NT2/D1 (cell line): ENCODE data around the gene FAM110D.

Experiments
- DNase-seq: peaks from one replicate; pipeline ENCODE4 v3.0.0-alpha.2; 2011; ENCODE audit warnings: low read depth, low spot score
- H3K27me3 ChIP-seq: 2 replicates; pipeline ENCODE4 v1.6.0; 2011; ENCODE audit warnings: mild to moderate bottlenecking; ENCODE audit not compliant: insufficient read length, insufficient read depth
- H3K36me3 ChIP-seq: 2 replicates; pipeline ENCODE4 v1.6.1; 2011; ENCODE audit warnings: mild to moderate bottlenecking, low read length, mixed read lengths; ENCODE audit not compliant: insufficient read depth, insufficient read length
- H3K4me1 ChIP-seq: 2 replicates; pipeline ENCODE4 v1.5.1; 2011; ENCODE audit not compliant: insufficient read depth, insufficient read length
- H3K4me3 ChIP-seq: 2 replicates; pipeline ENCODE4 v1.5.1; 2011; ENCODE audit warnings: low read depth; ENCODE audit not compliant: insufficient read length
- H3K9ac ChIP-seq: 2 replicates; pipeline ENCODE4 v1.6.0; 2011; ENCODE audit warnings: low read depth; ENCODE audit not compliant: insufficient read length
- H3K9me3 ChIP-seq: 2 replicates; pipeline ENCODE4 v1.5.1; 2011; ENCODE audit warnings: mild to moderate bottlenecking, low read length; ENCODE audit not compliant: insufficient read depth
- SUZ12 ChIP-seq: IDR thresholded peaks from 2 replicates; pipeline ENCODE4 v1.6.1; 2011; ENCODE audit not compliant: insufficient read length, insufficient read depth; ENCODE audit errors: extremely low read depth
- YY1 ChIP-seq: IDR thresholded peaks from 2 replicates; pipeline ENCODE4 v1.6.1; 2011; ENCODE audit not compliant: insufficient read length, insufficient read depth
- ZNF274 ChIP-seq: IDR thresholded peaks from 2 replicates; pipeline ENCODE4 v1.6.1; 2011; ENCODE audit warnings: mild to moderate bottlenecking, low read depth, low read length

The FAM110D gene

GRCh38 chr1:26158908-26159742 lies at the start of gene FAM110D:
FAM110D (plus strand) TSS chr1:26159079; CDS start chr1:26161292, 2,213 bp downstream.
- no peaks in the 10 kb centered on the region for H3K9me3 ChIP-seq
- H3K9ac ChIP-seq: peak within 1 kb of the TSS; percentile 27
- H3K4me3 ChIP-seq: no peak within 1 kb of the TSS
- TF ChIP-seq ZNF274 (no peak), SUZ12 (no peak), YY1 (no peak)
- no peaks in the 10 kb centered on the region for H3K36me3 ChIP-seq
- no peak for DNase-seq
- peaks cover 98% of the 10 kb centered on the region for H3K27me3 ChIP-seq
- H3K4me1 ChIP-seq: peaks cover 54% of the 10 kb centered on the region

- H3K4me3 ChIP-seq: no peak overlapping the region
- H3K27me3 ChIP-seq: peaks cover 18% of the 10 kb centered on the region
- no peaks in the 10 kb centered on the region for H3K9me3 ChIP-seq
- no peak for DNase-seq
- peak overlapping the region; percentile 99 for H3K9ac ChIP-seq
- no peaks in the 10 kb centered on the region for H3K4me1 ChIP-seq
- peaks cover 4% of the 10 kb centered on the region for H3K36me3 ChIP-seq
- no peak for TF ChIP-seq ZNF274
- TF ChIP-seq SUZ12: no peak
- TF ChIP-seq YY1: no peak
These were observed 49.4 kb upstream of the FAM110D start for GRCh38 chr1:26109229-26110164.

- Histone ChIP-seq H3K9ac (peak overlapping the region; percentile 99), H3K36me3 (peaks cover 10% of the 10 kb centered on the region), H3K9me3 (no peaks in the 10 kb centered on the region), H3K4me1 (no peaks in the 10 kb centered on the region), H3K4me3 (peak overlapping the region; percentile 99), H3K27me3 (peaks cover 18% of the 10 kb centered on the region)
- peak; percentile 63 for DNase-seq
- TF ChIP-seq YY1 (no peak), ZNF274 (no peak), SUZ12 (no peak)
These were observed 47.9 kb upstream of the FAM110D start for GRCh38 chr1:26110731-26111529.

GRCh38 chr1:26111530-26112406 lies 47.1 kb upstream of the FAM110D start, which contains the start of gene PDIK1L:
PDIK1L (plus strand) TSS chr1:26111824; CDS start chr1:26114309, 2,485 bp downstream.
- H3K36me3 ChIP-seq: peaks cover 10% of the 10 kb centered on the region
- H3K4me1 ChIP-seq: no peaks in the 10 kb centered on the region
- peak; percentile 97 for DNase-seq
- TF ChIP-seq ZNF274: no peak
- TF ChIP-seq SUZ12: no peak
- peak; percentile 73 for TF ChIP-seq YY1
- no peaks in the 10 kb centered on the region for H3K9me3 ChIP-seq
- peaks cover 18% of the 10 kb centered on the region for H3K27me3 ChIP-seq
- peak within 1 kb of the TSS; percentile 99 for H3K9ac ChIP-seq
- peak within 1 kb of the TSS; percentile 99 for H3K4me3 ChIP-seq

- Histone ChIP-seq H3K4me3 (peak overlapping the region; percentile 99), H3K4me1 (no peaks in the 10 kb centered on the region), H3K9me3 (no peaks in the 10 kb centered on the region), H3K9ac (peak overlapping the region; percentile 99), H3K27me3 (peaks cover 18% of the 10 kb centered on the region), H3K36me3 (peaks cover 10% of the 10 kb centered on the region)
- no peak for DNase-seq
- TF ChIP-seq YY1 (no peak), SUZ12 (no peak), ZNF274 (no peak)
These were observed 46.5 kb upstream of the FAM110D start for GRCh38 chr1:26112407-26112775.
